GM12872 (cell line): ENCODE data around the gene MKNK1.

Source experiments
- CTCF ChIP-seq: IDR thresholded peaks from 3 replicates; pipeline ENCODE4 v1.5.1; 2011; ENCODE audit warnings: low read depth, mild to moderate bottlenecking, low read length, moderate library complexity; ENCODE audit not compliant: insufficient read depth

Gene MKNK1

GRCh38 chr1:46508757-46509156 is 95.3 kb downstream of the MKNK1 start:
- TF ChIP-seq CTCF, result no peak
